CD4-positive, alpha-beta T cell (primary cell): ENCODE data around the gene NCDN. TPM values are rescaled to one million over a fixed set of nuclear protein-coding genes. Genes with fewer than 3 reads are reported as not detected.

Source experiments
- ATAC-seq: fragments of 200-7000 bp; cut with Tn5 transposase; one replicate; pipeline ENCODE4 v1.10.0; 2022; ENCODE audit warnings: mild to moderate bottlenecking; ENCODE audit not compliant: poor library complexity
- CTCF ChIA-PET: fragments of 350-600 bp; sonication (Branson Sonifier 250); formaldehyde crosslinking; loops from one replicate; lab custom pipeline; 2021; ENCODE audit warnings: antibody characterized with exemption, inconsistent platforms; lab: Charles Lee
- POLR2A ChIA-PET: fragments of 350-600 bp; sonication (Branson Sonifier 250); formaldehyde crosslinking; loops from one replicate; lab custom pipeline; 2021; ENCODE audit warnings: antibody characterized with exemption, inconsistent platforms; lab: Charles Lee
- DNase-seq, 14 experiments: peaks; one replicate each; pipeline ENCODE4 v3.0.0-alpha.2; 2013 to 2020; ENCODE audit warnings: mixed read lengths in 2 of 14
- H3K27ac ChIP-seq, 2 donors: one replicate each; pipeline versions ENCODE4 v1.5.1 to v1.7.0; 2013; ENCODE audit warnings: low read length in 2 of 2, low read depth in 1 of 2, mild to moderate bottlenecking in 1 of 2
- H3K27me3 ChIP-seq, 2 experiments: 1 replicate in 1 of 2; 2 replicates in 1 of 2; pipeline versions ENCODE4 v1.6.1 to v1.7.0; 2013; ENCODE audit warnings: low read length in 2 of 2, control low read depth in 1 of 2, mild to moderate bottlenecking in 1 of 2, moderate library complexity in 1 of 2; ENCODE audit not compliant: insufficient read depth in 2 of 2, control insufficient read depth in 1 of 2
- H3K36me3 ChIP-seq: one replicate; pipeline ENCODE4 v1.6.1; 2013; ENCODE audit warnings: low read length, control low read depth; ENCODE audit not compliant: insufficient read depth
- H3K4me1 ChIP-seq: one replicate; pipeline ENCODE4 v1.6.1; 2013; ENCODE audit warnings: low read length, control low read depth; ENCODE audit not compliant: insufficient read depth
- H3K4me3 ChIP-seq: one replicate; pipeline ENCODE4 v1.5.1; 2013; ENCODE audit warnings: mild to moderate bottlenecking, low read length, moderate library complexity
- H3K9me3 ChIP-seq, 2 experiments: 1 replicate in 1 of 2; 2 replicates in 1 of 2; pipeline versions ENCODE4 v1.6.1 to v1.7.0; 2013; ENCODE audit warnings: low read length in 2 of 2, mild to moderate bottlenecking in 2 of 2, control low read depth in 1 of 2, moderate library complexity in 1 of 2; ENCODE audit not compliant: control insufficient read depth in 1 of 2, insufficient read depth in 1 of 2
- H3K27ac Mint-ChIP-seq: one replicate; pipeline ENCODE4 v1.8.0; 2020; ENCODE audit warnings: mixed read lengths
- H3K27me3 Mint-ChIP-seq: one replicate; pipeline ENCODE4 v1.8.0; 2021; ENCODE audit warnings: mixed read lengths
- H3K36me3 Mint-ChIP-seq: one replicate; pipeline ENCODE4 v1.8.0; 2021; ENCODE audit warnings: low read depth, mixed read lengths
- H3K4me1 Mint-ChIP-seq: one replicate; pipeline ENCODE4 v1.8.0; 2021; ENCODE audit warnings: low read depth, mixed read lengths
- H3K4me3 Mint-ChIP-seq: one replicate; pipeline ENCODE4 v1.8.0; 2020; ENCODE audit warnings: mild to moderate bottlenecking, mixed read lengths
- H3K9me3 Mint-ChIP-seq: one replicate; pipeline ENCODE4 v1.8.0; 2020; ENCODE audit warnings: mixed read lengths
- CTCF ChIP-seq: fragments of 200-600 bp; IDR thresholded peaks from one replicate; pipeline ENCODE4 v1.8.0; 2022; ENCODE audit warnings: antibody characterized with exemption, mild to moderate bottlenecking
- intact Hi-C, 2 experiments: fragments of 100-400 bp; cut with DNase I in 1 of 2; cut with micrococcal nuclease in 1 of 2; formaldehyde crosslinking; loops; one replicate each; pipeline versions ENCODE4 v1.15.1 to v1.9.0; 2023 to 2025; cut with DNase I, micrococcal nuclease
- total RNA-seq, 174 experiments: library from RNA in 2 of 174; stranded (reverse) in 2 of 174; gene quantifications; one replicate each; pipeline ENCODE4 v1.2.3 and lab custom pipeline; 2021 to 2026

NCDN gene
- total RNA-seq, 2 experiments from 2014 or later: 12.8 to 14.2 TPM

- no peak for DNase-seq
- intact Hi-C loops: no loop called here
- no peaks in the 10 kb centered on the region for H3K9me3 ChIP-seq
- peaks cover 17% of the 10 kb centered on the region for H3K4me1 Mint-ChIP-seq
- H3K4me1 ChIP-seq: peaks cover 15% of the 10 kb centered on the region
- ChIA-PET CTCF (no interaction called here), POLR2A (interaction anchor here (0.8 to 1.0 kb wide), 2 partner anchors 10 to 34 kb away, joined by 3 read pairs; no protein-coding TSS in a partner anchor)
- H3K36me3 ChIP-seq: no peaks in the 10 kb centered on the region
- no peak for ATAC-seq
- H3K27me3 ChIP-seq: peaks cover 0 to 2% of the 10 kb centered on the region in 2 experiments
- peaks cover 5% of the 10 kb centered on the region for H3K27me3 Mint-ChIP-seq
- H3K9me3 Mint-ChIP-seq: no peaks in the 10 kb centered on the region
- no peak overlapping the region for H3K27ac Mint-ChIP-seq
- no peak overlapping the region for H3K27ac ChIP-seq
- H3K4me3 Mint-ChIP-seq: no peak overlapping the region
- H3K4me3 ChIP-seq: no peak overlapping the region
- no peak for TF ChIP-seq CTCF
- peaks cover 4% of the 10 kb centered on the region for H3K36me3 Mint-ChIP-seq
Observed at GRCh38 chr1:35571263-35571662, 13.7 kb downstream of the NCDN start.

- Histone ChIP-seq H3K9me3 (no peaks in the 10 kb centered on the region), H3K4me1 (peaks cover 24% of the 10 kb centered on the region), H3K4me3 (no peak overlapping the region), H3K36me3 (no peaks in the 10 kb centered on the region), H3K27me3 (peaks cover 0 to 2% of the 10 kb centered on the region in 2 experiments), H3K27ac (no peak overlapping the region)
- ChIA-PET POLR2A (no interaction called here), CTCF (interaction anchor here (1.4 kb wide), 1 partner anchor 143 kb away, joined by 6 read pairs; no protein-coding TSS in a partner anchor)
- no peaks in the 10 kb centered on the region for H3K9me3 Mint-ChIP-seq
- peaks cover 21% of the 10 kb centered on the region for H3K4me1 Mint-ChIP-seq
- H3K36me3 Mint-ChIP-seq: no peaks in the 10 kb centered on the region
- H3K4me3 Mint-ChIP-seq: no peak overlapping the region
- no peak overlapping the region for H3K27ac Mint-ChIP-seq
- no peak for TF ChIP-seq CTCF
- ATAC-seq (no peak), DNase-seq (no peak)
- intact Hi-C loops: no loop called here
- H3K27me3 Mint-ChIP-seq: peaks cover 5% of the 10 kb centered on the region
Observed at GRCh38 chr1:35572296-35572695, 14.7 kb downstream of the NCDN start.

GRCh38 chr1:35573198-35574124, 15.9 kb downstream of the NCDN start, which contains the start of gene TFAP2E:
Gene TFAP2E (plus strand): TSS chr1:35573314. CDS start chr1:35573578, 264 bp downstream.
- ATAC-seq (no peak), DNase-seq (peak in 1 of 14 experiments; percentile 12)
- H3K4me1 ChIP-seq: peaks cover 36% of the 10 kb centered on the region
- peak within 1 kb of the TSS; percentile 33 for H3K4me3 ChIP-seq
- H3K27me3 Mint-ChIP-seq: peaks cover 5% of the 10 kb centered on the region
- no peak within 1 kb of the TSS for H3K27ac ChIP-seq
- H3K36me3 Mint-ChIP-seq: no peaks in the 10 kb centered on the region
- peaks cover 0 to 2% of the 10 kb centered on the region in 2 experiments for H3K27me3 ChIP-seq
- peaks cover 31% of the 10 kb centered on the region for H3K4me1 Mint-ChIP-seq
- no peaks in the 10 kb centered on the region for H3K9me3 Mint-ChIP-seq
- peak within 1 kb of the TSS; percentile 14 for H3K4me3 Mint-ChIP-seq
- CTCF ChIA-PET: interaction anchor here (1.4 kb wide), 1 partner anchor 142 kb away, joined by 6 read pairs; no protein-coding TSS in a partner anchor
- H3K9me3 ChIP-seq: no peaks in the 10 kb centered on the region
- POLR2A ChIA-PET: interaction anchor here (0.6 kb wide), 1 partner anchor 200 kb away, joined by 3 read pairs; no protein-coding TSS in a partner anchor
- intact Hi-C loops: no loop called here
- no peak for TF ChIP-seq CTCF
- no peak within 1 kb of the TSS for H3K27ac Mint-ChIP-seq
- H3K36me3 ChIP-seq: no peaks in the 10 kb centered on the region
